WTC11 (cell line): ENCODE results near the gene CHRNA4. TPM values are rescaled to one million over a fixed set of nuclear protein-coding genes. Genes with fewer than 3 reads are reported as not detected.

Experiments
- ATAC-seq: fragments of 200-7000 bp; cut with Tn5 transposase; 2 replicates; pipeline ENCODE4 v1.10.0; 2021; ENCODE audit warnings: mild to moderate bottlenecking, moderate library complexity
- CTCF ChIA-PET: fragments of 300-600 bp; sonication (Branson Sonifier 250); formaldehyde crosslinking; loops from one replicate; lab custom pipeline; 2021; ENCODE audit warnings: antibody characterized with exemption; lab: Charles Lee
- POLR2A ChIA-PET: fragments of 350-600 bp; sonication (Branson Sonifier 250); formaldehyde crosslinking; loops from one replicate; lab custom pipeline; 2021; ENCODE audit warnings: antibody characterized with exemption; lab: Charles Lee
- DNase-seq: peaks from one replicate; pipeline ENCODE4 v3.0.0; 2021; ENCODE audit warnings: low spot score
- H3K27ac Mint-ChIP-seq: 2 replicates; pipeline ENCODE4 v1.8.0; 2021; ENCODE audit warnings: mixed read lengths
- H3K27me3 Mint-ChIP-seq: 2 replicates; pipeline ENCODE4 v1.8.0; 2021; ENCODE audit warnings: low read depth, mild to moderate bottlenecking, moderate library complexity, mixed read lengths
- H3K36me3 Mint-ChIP-seq: 2 replicates; pipeline ENCODE4 v1.8.0; 2021; ENCODE audit warnings: mixed read lengths
- H3K4me1 Mint-ChIP-seq: 2 replicates; pipeline ENCODE4 v1.8.0; 2022; ENCODE audit warnings: mixed read lengths
- H3K4me3 Mint-ChIP-seq: 2 replicates; pipeline ENCODE4 v1.8.0; 2021; ENCODE audit warnings: mild to moderate bottlenecking, moderate library complexity, mixed read lengths
- H3K9me3 Mint-ChIP-seq: 2 replicates; pipeline ENCODE4 v1.8.0; 2021; ENCODE audit warnings: mixed read lengths
- ATF3 ChIP-seq: sonication (generic); formaldehyde crosslinking; conservative IDR thresholded peaks from 2 replicates; pipeline ENCODE4 v1.8.1; 2022; ENCODE audit warnings: mild to moderate bottlenecking, missing genetic modification reagents
- ERG ChIP-seq: fragments of 250-450 bp; sonication (Bioruptor Pico); IDR thresholded peaks from 2 replicates; pipeline ENCODE4 v1.8.0; 2021; ENCODE audit warnings: mild to moderate bottlenecking
- ETV6 ChIP-seq: sonication (generic); formaldehyde crosslinking; IDR thresholded peaks from 2 replicates; pipeline ENCODE4 v1.8.1; 2022; ENCODE audit warnings: mild to moderate bottlenecking, missing genetic modification reagents
- HMGA2 ChIP-seq: fragments of 250-450 bp; sonication (Bioruptor Pico); IDR thresholded peaks from 2 replicates; pipeline ENCODE4 v1.4.0; 2021; ENCODE audit warnings: mild to moderate bottlenecking, moderate library complexity
- JUN ChIP-seq: sonication (generic); formaldehyde crosslinking; IDR thresholded peaks from 2 replicates; pipeline ENCODE4 v1.8.0; 2023; ENCODE audit warnings: mild to moderate bottlenecking, missing genetic modification reagents
- KAT7 ChIP-seq: sonication (generic); formaldehyde crosslinking; IDR thresholded peaks from 2 replicates; pipeline ENCODE4 v1.8.1; 2023; ENCODE audit warnings: missing genetic modification reagents, mild to moderate bottlenecking, borderline replicate concordance
- MAX ChIP-seq: sonication (generic); formaldehyde crosslinking; IDR thresholded peaks from 2 replicates; pipeline ENCODE4 v1.8.0; 2022; ENCODE audit warnings: mild to moderate bottlenecking, missing genetic modification reagents
- NFATC4 ChIP-seq: fragments of 250-450 bp; sonication (Bioruptor Pico); IDR thresholded peaks from 2 replicates; pipeline ENCODE4 v1.9.0; 2021; ENCODE audit warnings: mild to moderate bottlenecking
- NFYB ChIP-seq: sonication (generic); formaldehyde crosslinking; conservative IDR thresholded peaks from 2 replicates; pipeline ENCODE4 v1.8.0; 2022; ENCODE audit warnings: low read depth, missing genetic modification reagents
- NR2C2 ChIP-seq: sonication (generic); formaldehyde crosslinking; IDR thresholded peaks from 2 replicates; pipeline ENCODE4 v1.8.0; 2022; ENCODE audit warnings: mild to moderate bottlenecking, missing genetic modification reagents
- PRDM15 ChIP-seq: sonication (generic); formaldehyde crosslinking; IDR thresholded peaks from 2 replicates; pipeline ENCODE4 v1.8.0; 2022; ENCODE audit warnings: missing genetic modification reagents
- RELA ChIP-seq: sonication (generic); formaldehyde crosslinking; IDR thresholded peaks from 2 replicates; pipeline ENCODE4 v1.8.1; 2022; ENCODE audit warnings: missing genetic modification reagents, mild to moderate bottlenecking, borderline replicate concordance
- RORB ChIP-seq: fragments of 250-450 bp; sonication (Bioruptor Pico); IDR thresholded peaks from 2 replicates; pipeline ENCODE4 v1.9.0; 2021; ENCODE audit warnings: mild to moderate bottlenecking
- STAT6 ChIP-seq: sonication (generic); formaldehyde crosslinking; conservative IDR thresholded peaks from 2 replicates; pipeline ENCODE4 v1.8.1; 2023; ENCODE audit warnings: mild to moderate bottlenecking, low read depth, missing genetic modification reagents, moderate library complexity
- ZBTB43 ChIP-seq: sonication (generic); formaldehyde crosslinking; IDR thresholded peaks from 2 replicates; pipeline ENCODE4 v1.8.1; 2023; ENCODE audit warnings: mild to moderate bottlenecking, missing genetic modification reagents
- ZNF121 ChIP-seq: sonication (generic); formaldehyde crosslinking; IDR thresholded peaks from 2 replicates; pipeline ENCODE4 v1.8.0; 2023; ENCODE audit warnings: missing genetic modification reagents
- ZNF138 ChIP-seq: sonication (generic); formaldehyde crosslinking; conservative IDR thresholded peaks from 2 replicates; pipeline ENCODE4 v1.8.1; 2022; ENCODE audit warnings: mild to moderate bottlenecking, moderate library complexity, missing genetic modification reagents
- ZNF219 ChIP-seq: sonication (generic); formaldehyde crosslinking; IDR thresholded peaks from 2 replicates; pipeline ENCODE4 v1.8.0; 2023; ENCODE audit warnings: missing genetic modification reagents, mild to moderate bottlenecking, borderline replicate concordance
- total RNA-seq: library from RNA; stranded (reverse); gene quantifications from 3 replicates; pipeline ENCODE4 v1.2.3, GENCODE V29; 2021
- TF ChIP-seq, protein P1 (sequence below): sonication (generic); formaldehyde crosslinking; IDR thresholded peaks from 2 replicates; pipeline ENCODE4 v1.8.1; 2022; ENCODE audit warnings: mild to moderate bottlenecking, moderate library complexity, missing genetic modification reagents

The CHRNA4 gene
- total RNA-seq, 1 experiment from 2014 or later = 2.5 TPM

DNA sequence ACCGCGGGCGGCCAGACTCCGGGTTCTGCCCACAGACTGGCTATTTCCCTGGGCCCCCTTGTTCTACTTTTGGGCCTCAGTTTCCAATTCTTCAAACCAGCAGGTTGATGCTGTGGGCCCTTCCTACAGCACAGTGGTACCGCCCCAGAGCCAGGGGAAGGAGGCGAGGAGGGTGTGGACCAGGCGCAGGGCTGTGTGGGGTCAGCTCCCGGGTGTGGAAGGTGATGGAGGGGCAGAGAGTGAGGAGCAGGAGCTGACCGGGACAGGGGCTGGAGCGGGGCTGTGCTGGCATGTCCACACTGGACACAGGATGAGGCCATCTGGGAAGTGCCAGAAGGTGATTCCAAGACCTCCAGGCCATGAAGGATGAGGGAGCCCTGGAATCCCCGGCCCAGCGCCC is 35.2 kb upstream of the CHRNA4 start:
- no peaks in the 10 kb centered on the region; the same call in 1 of the 2 replicates for H3K27me3 Mint-ChIP-seq
- DNase-seq (no peak), ATAC-seq (no peak)
- TF ChIP-seq ZNF121 (no peak), JUN (CRISPR knock-in tag) (no peak), KAT7 (CRISPR knock-in tag) (no peak), ZBTB43 (CRISPR knock-in tag) (no peak), ETV6 (CRISPR knock-in tag) (no peak), RELA (no peak), STAT6 (CRISPR knock-in tag) (no peak)
- peaks cover 27% of the 10 kb centered on the region for H3K4me1 Mint-ChIP-seq
- peaks cover 11% of the 10 kb centered on the region for H3K9me3 Mint-ChIP-seq
- peaks cover 17% of the 10 kb centered on the region for H3K36me3 Mint-ChIP-seq
- ChIA-PET POLR2A (no interaction called here), CTCF (interaction anchor here (1.4 to 4.6 kb wide), 2 partner anchors 14 to 87 kb away, joined by 6 to 70 read pairs; no protein-coding TSS in a partner anchor)
- H3K27ac Mint-ChIP-seq = no peak overlapping the region
- H3K4me3 Mint-ChIP-seq = no peak overlapping the region

GRCh38 chr20:63395723-63396122 is 34.6 kb upstream of the CHRNA4 start:
- Mint-ChIP-seq H3K4me1 (peaks cover 27% of the 10 kb centered on the region), H3K9me3 (peaks cover 15% of the 10 kb centered on the region), H3K27ac (no peak overlapping the region), H3K4me3 (no peak overlapping the region), H3K27me3 (no peaks in the 10 kb centered on the region; the same call in 1 of the 2 replicates), H3K36me3 (peaks cover 21% of the 10 kb centered on the region)
- ChIA-PET POLR2A (no interaction called here), CTCF (interaction anchor here (1.4 to 4.6 kb wide), 2 partner anchors 13 to 86 kb away, joined by 6 to 70 read pairs; no protein-coding TSS in a partner anchor)
- TF ChIP-seq MAX (CRISPR knock-in tag) (no peak), NR2C2 (CRISPR knock-in tag) (no peak), ATF3 (CRISPR knock-in tag) (no peak), NFYB (no peak), ZNF138 (no peak), PRDM15 (CRISPR knock-in tag) (no peak), HMGA2 (no peak), ERG (CRISPR knock-in tag) (no peak), NFATC4 (CRISPR knock-in tag) (no peak), ZBTB43 (CRISPR knock-in tag) (no peak), RELA (no peak), RORB (CRISPR knock-in tag) (no peak), ZNF219 (no peak), JUN (CRISPR knock-in tag) (no peak)
- TF ChIP-seq, protein P1, sequence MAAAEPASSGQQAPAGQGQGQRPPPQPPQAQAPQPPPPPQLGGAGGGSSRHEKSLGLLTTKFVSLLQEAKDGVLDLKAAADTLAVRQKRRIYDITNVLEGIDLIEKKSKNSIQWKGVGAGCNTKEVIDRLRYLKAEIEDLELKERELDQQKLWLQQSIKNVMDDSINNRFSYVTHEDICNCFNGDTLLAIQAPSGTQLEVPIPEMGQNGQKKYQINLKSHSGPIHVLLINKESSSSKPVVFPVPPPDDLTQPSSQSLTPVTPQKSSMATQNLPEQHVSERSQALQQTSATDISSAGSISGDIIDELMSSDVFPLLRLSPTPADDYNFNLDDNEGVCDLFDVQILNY (CRISPR knock-in tag) = no peak
- DNase-seq (no peak), ATAC-seq (no peak)
